GM21825 (cell line): ENCODE results near the gene PHOSPHO1.
"Not testable (repeated sequence)": the region's sequence is repeated elsewhere in the genome, so short reads cannot be mapped to it uniquely, and the experiment has no call there.

ENCODE experiments used
- ATAC-seq: cut with Tn5 transposase; IDR thresholded peaks from one replicate; pipeline ENCODE4 v1.9.1; 2021; ENCODE audit warnings: mild to moderate bottlenecking, moderate library complexity; ENCODE audit not compliant: unreplicated experiment

Gene PHOSPHO1

GRCh38 chr17:49193513-49194296 lies 36.9 kb downstream of the PHOSPHO1 start:
- ATAC-seq, result no peak

- ATAC-seq, result peak; percentile 40
These were observed 38.5 kb downstream of the PHOSPHO1 start for GRCh38 chr17:49191917-49192741.

GRCh38 chr17:49191409-49191916 lies 39.1 kb downstream of the PHOSPHO1 start:
- ATAC-seq, result peak; percentile 7

- ATAC-seq, result no peak
These were observed 39.7 kb downstream of the PHOSPHO1 start for GRCh38 chr17:49190932-49191331.

- no peak for ATAC-seq
These were observed 43.3 kb downstream of the PHOSPHO1 start for GRCh38 chr17:49187301-49187700.

- not testable (repeated sequence) for ATAC-seq
These were observed 45.2 kb downstream of the PHOSPHO1 start for GRCh38 chr17:49185381-49185780.

- not testable (repeated sequence) for ATAC-seq
These were observed 46.1 kb downstream of the PHOSPHO1 start for GRCh38 chr17:49184522-49184921.

GRCh38 chr17:49183801-49184200 lies 46.8 kb downstream of the PHOSPHO1 start:
- ATAC-seq, result no peak

GRCh38 chr17:49183341-49183740 lies 47.2 kb downstream of the PHOSPHO1 start:
- ATAC-seq, result no peak

GRCh38 chr17:49180998-49181635 lies 49.5 kb downstream of the PHOSPHO1 start:
- ATAC-seq, result no peak

GRCh38 chr17:49180303-49180702 lies 50.3 kb downstream of the PHOSPHO1 start:
- ATAC-seq, result no peak

GRCh38 chr17:49175978-49176377 lies 54.6 kb downstream of the PHOSPHO1 start:
- ATAC-seq, result not testable (repeated sequence)
